Measurements from ENCODE around the gene SATL1. TPM values are rescaled to one million over a fixed set of nuclear protein-coding genes. Genes with fewer than 3 reads are reported as not detected.

SATL1 gene
- total RNA-seq, 1 donor from 2014 or later, result not detected

- TF ChIP-seq CTCF (IDR thresholded peaks at IDR 0.05), result no peak
- DNase-seq (no peak), ATAC-seq (ENCODE audit: low read depth) (no peak)
- ChIA-PET POLR2A (no interaction called here), CTCF (interaction anchor here (0.6 to 1.1 kb wide), 4 partner anchors 9 to 434 kb away, joined by 3 to 6 read pairs (median 4); no protein-coding TSS in a partner anchor)
- Mint-ChIP-seq H3K4me1 (no peaks in the 10 kb centered on the region), H3K4me3 (no peak overlapping the region), H3K27me3 (no peaks in the 10 kb centered on the region), H3K27ac (no peak overlapping the region), H3K9me3 (no peaks in the 10 kb centered on the region), H3K36me3 (ENCODE audit: low read depth) (no peaks in the 10 kb centered on the region)
- intact Hi-C loops (cut with micrococcal nuclease), result loop anchor here (1.0 kb wide), 1 partner anchor 433 kb away; no protein-coding TSS in a partner anchor
These were observed 132.2 kb downstream of the SATL1 start for GRCh38 chrX:85111347-85111746.

GRCh38 chrX:85109235-85109634, 134.3 kb downstream of the SATL1 start:
- H3K27ac Mint-ChIP-seq, result no peak overlapping the region
- intact Hi-C loops (cut with micrococcal nuclease), result no loop called here
- CTCF ChIA-PET, result interaction anchor here (0.9 kb wide), 1 partner anchor 433 kb away, joined by 3 read pairs; no protein-coding TSS in a partner anchor
- ATAC-seq (ENCODE audit: low read depth) (no peak), DNase-seq (no peak)
- H3K4me3 Mint-ChIP-seq, result no peak overlapping the region
- H3K4me1 Mint-ChIP-seq, result no peaks in the 10 kb centered on the region
- POLR2A ChIA-PET, result no interaction called here
- H3K27me3 Mint-ChIP-seq, result no peaks in the 10 kb centered on the region
- no peaks in the 10 kb centered on the region for H3K36me3 Mint-ChIP-seq (ENCODE audit: low read depth)
- no peak for TF ChIP-seq CTCF (IDR thresholded peaks at IDR 0.05)
- H3K9me3 Mint-ChIP-seq, result no peaks in the 10 kb centered on the region

- H3K4me3 Mint-ChIP-seq, result no peak overlapping the region
- intact Hi-C loops (cut with micrococcal nuclease), result no loop called here
These were observed 135.4 kb downstream of the SATL1 start for GRCh38 chrX:85108165-85108564.

GRCh38 chrX:85107407-85107806, 136.2 kb downstream of the SATL1 start:
- Mint-ChIP-seq H3K36me3 (ENCODE audit: low read depth) (no peaks in the 10 kb centered on the region), H3K4me3 (no peak overlapping the region), H3K27me3 (no peaks in the 10 kb centered on the region), H3K27ac (no peak overlapping the region), H3K4me1 (no peaks in the 10 kb centered on the region), H3K9me3 (no peaks in the 10 kb centered on the region)
- no peak for TF ChIP-seq CTCF (IDR thresholded peaks at IDR 0.05)
- CTCF ChIA-PET, result no interaction called here
- DNase-seq, result no peak
- POLR2A ChIA-PET, result no interaction called here
- intact Hi-C loops (cut with micrococcal nuclease), result no loop called here
- no peak for ATAC-seq (ENCODE audit: low read depth)

More at GRCh38 chrX:85108165-85108564, 135.4 kb downstream of the SATL1 start:
- DNase-seq (no peak), ATAC-seq (ENCODE audit: low read depth) (no peak)
- Mint-ChIP-seq H3K36me3 (ENCODE audit: low read depth) (no peaks in the 10 kb centered on the region), H3K27ac (no peak overlapping the region), H3K27me3 (no peaks in the 10 kb centered on the region), H3K4me1 (no peaks in the 10 kb centered on the region), H3K9me3 (no peaks in the 10 kb centered on the region)
- ChIA-PET POLR2A (no interaction called here), CTCF (no interaction called here)
- TF ChIP-seq CTCF (IDR thresholded peaks at IDR 0.05), result no peak

GRCh38 chrX:85089321-85089840, 154.2 kb downstream of the SATL1 start:
- POLR2A ChIA-PET, result no interaction called here

More at GRCh38 chrX:85089321-85089840, 154.2 kb downstream of the SATL1 start:
- no peak for ATAC-seq (ENCODE audit: low read depth)
- no peaks in the 10 kb centered on the region for H3K4me1 Mint-ChIP-seq
- no peak overlapping the region for H3K4me3 Mint-ChIP-seq
- H3K9me3 Mint-ChIP-seq, result no peaks in the 10 kb centered on the region
- H3K27ac Mint-ChIP-seq, result no peak overlapping the region
- DNase-seq, result no peak
- intact Hi-C loops (cut with micrococcal nuclease), result no loop called here
- CTCF ChIA-PET, result interaction anchor here (1.3 kb wide), 1 partner anchor 22 kb away, joined by 3 read pairs; no protein-coding TSS in a partner anchor
- peaks cover 44% of the 10 kb centered on the region for H3K36me3 Mint-ChIP-seq (ENCODE audit: low read depth)
- TF ChIP-seq CTCF (IDR thresholded peaks at IDR 0.05), result no peak
- no peaks in the 10 kb centered on the region for H3K27me3 Mint-ChIP-seq
